Caco-2 (cell line): ENCODE data around the gene SUN1. TPM values are rescaled to one million over a fixed set of nuclear protein-coding genes. Genes with fewer than 3 reads are reported as not detected.
"Not testable (repeated sequence)": the region's sequence is repeated elsewhere in the genome, so short reads cannot be mapped to it uniquely, and the experiment has no call there.

ENCODE experiments used
- BruUV-seq: library from RNA; stranded (reverse); fragments of 400-500 nt; replicated peaks from 2 replicates; lab custom pipeline; 2021; lab: Mats Ljungman, UMichigan
- CTCF ChIA-PET: fragments of 300-600 bp; sonication (Branson Sonifier 250); formaldehyde crosslinking; loops from one replicate; lab custom pipeline; 2022; ENCODE audit warnings: antibody characterized with exemption; lab: Charles Lee
- POLR2A ChIA-PET: fragments of 300-600 bp; sonication (Branson Sonifier 250); formaldehyde crosslinking; loops from one replicate; lab custom pipeline; 2022; ENCODE audit warnings: antibody characterized with exemption; lab: Charles Lee
- DNase-seq, 2 experiments: peaks; one replicate each; pipeline versions ENCODE4 v3.0.0 to v3.0.0-alpha.2; 2020 to 2022
- H3K27me3 ChIP-seq: replicated peaks from 2 replicates; pipeline ENCODE4 v1.6.0; 2011; ENCODE audit warnings: low read length; ENCODE audit not compliant: control insufficient read depth, insufficient read depth
- H3K36me3 ChIP-seq: 2 replicates; pipeline ENCODE4 v1.5.1; 2011; ENCODE audit warnings: low read length; ENCODE audit not compliant: control insufficient read depth, insufficient read depth
- H3K4me1 ChIP-seq: fragments of 250-450 bp; sonication (Bioruptor Pico); 2 replicates; pipeline ENCODE4 v1.5.1; 2020; ENCODE audit warnings: mild to moderate bottlenecking
- H3K4me3 ChIP-seq: 2 replicates; pipeline ENCODE4 v1.5.1; 2011; ENCODE audit warnings: low read depth, mild to moderate bottlenecking, control low read depth, low read length
- H3K9me3 ChIP-seq: fragments of 250-450 bp; sonication (Bioruptor Pico); 2 replicates; pipeline ENCODE4 v1.5.1; 2020; ENCODE audit warnings: mild to moderate bottlenecking, moderate library complexity
- H3K27ac Mint-ChIP-seq: one replicate; pipeline ENCODE4 v1.8.0; 2022; ENCODE audit warnings: mixed read lengths; ENCODE audit not compliant: unreplicated experiment
- H3K27me3 Mint-ChIP-seq: one replicate; pipeline ENCODE4 v1.8.0; 2022; ENCODE audit warnings: mixed read lengths; ENCODE audit not compliant: insufficient read depth, unreplicated experiment
- H3K36me3 Mint-ChIP-seq: one replicate; pipeline ENCODE4 v1.8.0; 2022; ENCODE audit warnings: mild to moderate bottlenecking, mixed read lengths; ENCODE audit not compliant: insufficient read depth, unreplicated experiment
- H3K4me1 Mint-ChIP-seq: one replicate; pipeline ENCODE4 v1.8.0; 2022; ENCODE audit warnings: low read depth, mixed read lengths; ENCODE audit not compliant: unreplicated experiment
- H3K4me3 Mint-ChIP-seq: one replicate; pipeline ENCODE4 v1.8.0; 2022; ENCODE audit warnings: mild to moderate bottlenecking, moderate library complexity, mixed read lengths; ENCODE audit not compliant: unreplicated experiment
- H3K9me3 Mint-ChIP-seq: one replicate; pipeline ENCODE4 v1.8.0; 2022; ENCODE audit warnings: mixed read lengths; ENCODE audit not compliant: unreplicated experiment
- intact Hi-C: fragments of 100-400 bp; cut with micrococcal nuclease; formaldehyde crosslinking; loops from one replicate; pipeline ENCODE4 v1.10.0; 2022; ENCODE audit not compliant: unreplicated experiment
- total RNA-seq: library from RNA; stranded (reverse); gene quantifications from 2 replicates; pipeline ENCODE4 v1.2.3, GENCODE V29; 2022
- TF ChIP-seq, protein P1 (sequence below), 2 experiments: fragments of 200-600 bp in 1 of 2; IDR thresholded peaks; 1 replicate in 1 of 2; 2 replicates in 1 of 2; pipeline versions ENCODE4 v1.5.1 to v1.8.0; 2011 to 2022; ENCODE audit warnings: antibody characterized with exemption in 1 of 2, control low read depth in 1 of 2, inconsistent platforms in 1 of 2, low read depth in 1 of 2, low read length in 1 of 2, mild to moderate bottlenecking in 1 of 2, moderate library complexity in 1 of 2; ENCODE audit not compliant: insufficient read depth in 1 of 2, severe bottlenecking in 1 of 2, unreplicated experiment in 1 of 2

Gene SUN1
- total RNA-seq, 1 experiment from 2014 or later: 146 TPM

- Mint-ChIP-seq H3K4me3 (no peak overlapping the region), H3K27ac (no peak overlapping the region), H3K27me3 (no peaks in the 10 kb centered on the region), H3K36me3 (peaks cover 8% of the 10 kb centered on the region), H3K4me1 (no peaks in the 10 kb centered on the region), H3K9me3 (no peaks in the 10 kb centered on the region)
- ChIA-PET CTCF (no interaction called here), POLR2A (no interaction called here)
- H3K9me3 ChIP-seq: no peaks in the 10 kb centered on the region
- no peak overlapping the region for H3K4me3 ChIP-seq
- intact Hi-C loops: no loop called here
- TF ChIP-seq, protein P1, sequence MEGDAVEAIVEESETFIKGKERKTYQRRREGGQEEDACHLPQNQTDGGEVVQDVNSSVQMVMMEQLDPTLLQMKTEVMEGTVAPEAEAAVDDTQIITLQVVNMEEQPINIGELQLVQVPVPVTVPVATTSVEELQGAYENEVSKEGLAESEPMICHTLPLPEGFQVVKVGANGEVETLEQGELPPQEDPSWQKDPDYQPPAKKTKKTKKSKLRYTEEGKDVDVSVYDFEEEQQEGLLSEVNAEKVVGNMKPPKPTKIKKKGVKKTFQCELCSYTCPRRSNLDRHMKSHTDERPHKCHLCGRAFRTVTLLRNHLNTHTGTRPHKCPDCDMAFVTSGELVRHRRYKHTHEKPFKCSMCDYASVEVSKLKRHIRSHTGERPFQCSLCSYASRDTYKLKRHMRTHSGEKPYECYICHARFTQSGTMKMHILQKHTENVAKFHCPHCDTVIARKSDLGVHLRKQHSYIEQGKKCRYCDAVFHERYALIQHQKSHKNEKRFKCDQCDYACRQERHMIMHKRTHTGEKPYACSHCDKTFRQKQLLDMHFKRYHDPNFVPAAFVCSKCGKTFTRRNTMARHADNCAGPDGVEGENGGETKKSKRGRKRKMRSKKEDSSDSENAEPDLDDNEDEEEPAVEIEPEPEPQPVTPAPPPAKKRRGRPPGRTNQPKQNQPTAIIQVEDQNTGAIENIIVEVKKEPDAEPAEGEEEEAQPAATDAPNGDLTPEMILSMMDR (IDR thresholded peaks at IDR 0.05; ENCODE audit: insufficient read depth in 1 of 2, low read depth in 1 of 2, low read length in 1 of 2, severe bottlenecking in 1 of 2, unreplicated experiment in 1 of 2): no peak
- H3K27me3 ChIP-seq: no peaks in the 10 kb centered on the region
- no peak for DNase-seq
- BruUV-seq: no TSS peak
- H3K4me1 ChIP-seq: no peaks in the 10 kb centered on the region
- H3K36me3 ChIP-seq: no peaks in the 10 kb centered on the region
These were observed 75.1 kb downstream of the SUN1 start for GRCh38 chr7:907158-907980.

GRCh38 chr7:908159-908581 is 75.9 kb downstream of the SUN1 start:
- H3K4me3 Mint-ChIP-seq: no peak overlapping the region
- CTCF ChIA-PET: interaction anchor here (0.6 kb wide), 1 partner anchor 404 kb away, joined by 3 read pairs; no protein-coding TSS in a partner anchor
- POLR2A ChIA-PET: no interaction called here

GRCh38 chr7:908591-909357 is 76.5 kb downstream of the SUN1 start:
- DNase-seq, H3K4me1 ChIP-seq, intact Hi-C loops, H3K4me1 Mint-ChIP-seq, H3K27me3 ChIP-seq, POLR2A ChIA-PET, H3K36me3 Mint-ChIP-seq, H3K9me3 ChIP-seq, BruUV-seq, H3K9me3 Mint-ChIP-seq, H3K4me3 ChIP-seq, H3K36me3 ChIP-seq, H3K27me3 Mint-ChIP-seq, H3K4me3 Mint-ChIP-seq, H3K27ac Mint-ChIP-seq: not testable (repeated sequence)
- TF ChIP-seq, protein P1 (IDR thresholded peaks at IDR 0.05; ENCODE audit: insufficient read depth in 1 of 2, low read depth in 1 of 2, low read length in 1 of 2, severe bottlenecking in 1 of 2, unreplicated experiment in 1 of 2): peak in 1 of 2 experiments; percentile 33
- CTCF ChIA-PET: interaction anchor here (0.6 kb wide), 1 partner anchor 403 kb away, joined by 3 read pairs; no protein-coding TSS in a partner anchor

More at GRCh38 chr7:908159-908581, 75.9 kb downstream of the SUN1 start:
- no TSS peak for BruUV-seq
- TF ChIP-seq, protein P1 (IDR thresholded peaks at IDR 0.05; ENCODE audit: insufficient read depth in 1 of 2, low read depth in 1 of 2, low read length in 1 of 2, severe bottlenecking in 1 of 2, unreplicated experiment in 1 of 2): no peak
- intact Hi-C loops: no loop called here
- H3K36me3 Mint-ChIP-seq: peaks cover 7% of the 10 kb centered on the region
- no peaks in the 10 kb centered on the region for H3K27me3 ChIP-seq
- no peak overlapping the region for H3K27ac Mint-ChIP-seq
- no peaks in the 10 kb centered on the region for H3K9me3 Mint-ChIP-seq
- no peak overlapping the region for H3K4me3 ChIP-seq
- no peaks in the 10 kb centered on the region for H3K36me3 ChIP-seq
- no peak for DNase-seq
- no peaks in the 10 kb centered on the region for H3K4me1 ChIP-seq
- no peaks in the 10 kb centered on the region for H3K27me3 Mint-ChIP-seq
- H3K4me1 Mint-ChIP-seq: no peaks in the 10 kb centered on the region
- H3K9me3 ChIP-seq: no peaks in the 10 kb centered on the region
